IMR-90 (cell line): Measurements from ENCODE around the gene FN1. TPM values are rescaled to one million over a fixed set of nuclear protein-coding genes. Genes with fewer than 3 reads are reported as not detected.

Experiments used
- ATAC-seq: fragments of 200-7000 bp; cut with Tn5 transposase; 2 replicates; pipeline ENCODE4 v1.9.1; 2020; ENCODE audit warnings: low read depth, mild to moderate bottlenecking, moderate library complexity
- BruUV-seq: library from RNA; stranded (reverse); fragments of 400-500 nt; replicated peaks from 2 replicates; lab custom pipeline; 2021; lab: Mats Ljungman, UMichigan
- CTCF ChIA-PET: fragments of 300-600 bp; formaldehyde crosslinking; extraction: SDS; loops from one replicate; lab custom pipeline; 2021; ENCODE audit warnings: antibody characterized with exemption; lab: Yijun Ruan, JAX
- POLR2A ChIA-PET: fragments of 300-600 bp; sonication (Branson Sonifier 250); formaldehyde crosslinking; loops from one replicate; lab custom pipeline; 2022; ENCODE audit warnings: antibody characterized with exemption; ENCODE audit not compliant: unreplicated experiment; lab: Charles Lee
- DNase-seq: peaks from one replicate; pipeline ENCODE4 v3.0.0; 2013
- H2AFZ ChIP-seq: replicated peaks from 2 replicates; pipeline ENCODE3; 2013; ENCODE audit warnings: low read length, mild to moderate bottlenecking; ENCODE audit not compliant: poor library complexity
- H2AK5ac ChIP-seq: 2 replicates; pipeline ENCODE4 v1.6.1; 2013; ENCODE audit warnings: low read depth, low read length, inconsistent platforms
- H2AK9ac ChIP-seq: replicated peaks from 2 replicates; pipeline ENCODE3; 2013; ENCODE audit warnings: mild to moderate bottlenecking, low read depth, low read length, moderate library complexity; ENCODE audit not compliant: poor library complexity
- H2BK120ac ChIP-seq: 2 replicates; pipeline ENCODE4 v1.6.1; 2013; ENCODE audit warnings: low read depth, low read length, inconsistent platforms
- H2BK15ac ChIP-seq: 3 replicates; pipeline ENCODE4 v1.6.1; 2013; ENCODE audit warnings: low read depth, low read length, inconsistent platforms
- H2BK20ac ChIP-seq: 2 replicates; pipeline ENCODE4 v1.6.1; 2013; ENCODE audit warnings: low read depth, mild to moderate bottlenecking, inconsistent platforms, low read length, moderate library complexity
- H2BK5ac ChIP-seq: 2 replicates; pipeline ENCODE4 v1.6.1; 2013; ENCODE audit warnings: mild to moderate bottlenecking, low read depth, low read length, inconsistent platforms; ENCODE audit not compliant: poor library complexity, severe bottlenecking
- H3K14ac ChIP-seq: replicated peaks from 2 replicates; pipeline ENCODE4 v1.6.1; 2013; ENCODE audit warnings: low read depth, low read length, inconsistent platforms
- H3K18ac ChIP-seq: 2 replicates; pipeline ENCODE4 v1.6.1; 2013; ENCODE audit warnings: low read depth, low read length, control low read depth
- H3K23ac ChIP-seq: 2 replicates; pipeline ENCODE4 v1.6.1; 2013; ENCODE audit warnings: low read depth, low read length, inconsistent platforms
- H3K27ac ChIP-seq: 2 replicates; pipeline ENCODE4 v1.5.1; 2013; ENCODE audit warnings: mild to moderate bottlenecking, control low read depth, low read length; ENCODE audit not compliant: insufficient read depth
- H3K27me3 ChIP-seq: 2 replicates; pipeline ENCODE4 v1.6.1; 2013; ENCODE audit warnings: low read length; ENCODE audit not compliant: control insufficient read depth, insufficient read depth
- H3K36me3 ChIP-seq: 2 replicates; pipeline ENCODE4 v1.6.1; 2013; ENCODE audit warnings: low read length, mixed read lengths; ENCODE audit not compliant: control insufficient read depth, insufficient read depth
- H3K4ac ChIP-seq: 2 replicates; pipeline ENCODE4 v1.6.1; 2013; ENCODE audit warnings: low read depth, low read length, inconsistent platforms
- H3K4me1 ChIP-seq: 2 replicates; pipeline ENCODE4 v1.6.1; 2013; ENCODE audit warnings: low read length, mixed read lengths; ENCODE audit not compliant: control insufficient read depth, insufficient read depth
- H3K4me2 ChIP-seq: 2 replicates; pipeline ENCODE4 v1.6.1; 2013; ENCODE audit warnings: low read depth, mild to moderate bottlenecking, control low read depth, low read length, moderate library complexity
- H3K4me3 ChIP-seq: 2 replicates; pipeline ENCODE4 v1.5.1; 2013; ENCODE audit warnings: low read depth, mild to moderate bottlenecking, control low read depth, low read length, moderate library complexity; ENCODE audit not compliant: insufficient read depth
- H3K56ac ChIP-seq: 2 replicates; pipeline ENCODE4 v1.6.1; 2013; ENCODE audit warnings: low read length, inconsistent platforms; ENCODE audit not compliant: insufficient read depth; ENCODE audit errors: extremely low read depth
- H3K79me1 ChIP-seq, 2 experiments: 2 replicates each; pipeline ENCODE4 v1.6.1; 2013; ENCODE audit warnings: low read length in 2 of 2, inconsistent platforms in 1 of 2, low read depth in 1 of 2
- H3K9ac ChIP-seq: 2 replicates; pipeline ENCODE4 v1.6.1; 2013; ENCODE audit warnings: low read depth, low read length, control low read depth
- H3K9me1 ChIP-seq: 2 replicates; pipeline ENCODE4 v1.6.1; 2013; ENCODE audit warnings: low read length, inconsistent platforms; ENCODE audit not compliant: insufficient read depth
- H3K9me3 ChIP-seq: 2 replicates; pipeline ENCODE4 v1.6.1; 2013; ENCODE audit warnings: low read length; ENCODE audit not compliant: control insufficient read depth, insufficient read depth
- H4K20me1 ChIP-seq: 2 replicates; pipeline ENCODE4 v1.6.1; 2013; ENCODE audit warnings: low read length, inconsistent platforms; ENCODE audit not compliant: insufficient read depth
- H4K5ac ChIP-seq: 2 replicates; pipeline ENCODE4 v1.6.1; 2013; ENCODE audit warnings: mild to moderate bottlenecking, low read depth, low read length, control low read depth
- H4K8ac ChIP-seq, 2 experiments: 2 replicates each; pipeline ENCODE4 v1.6.1; 2013; ENCODE audit warnings: low read depth in 2 of 2, low read length in 2 of 2, control low read depth in 1 of 2, inconsistent platforms in 1 of 2
- H4K91ac ChIP-seq: 2 replicates; pipeline ENCODE4 v1.6.1; 2013; ENCODE audit warnings: low read depth, low read length, inconsistent platforms; ENCODE audit not compliant: insufficient read depth
- CEBPB ChIP-seq: IDR thresholded peaks from 2 replicates; pipeline ENCODE4 v1.6.1; 2012; ENCODE audit warnings: low read depth, low read length, improper control_type of control experiment
- WGBS, 2 experiments: methylation state at CpG; one replicate each; pipeline versions ENCODE4 v1.1.5 to v1.1.7; 2013; ENCODE audit warnings: missing lambda C conversion rate in 2 of 2; ENCODE audit not compliant: insufficient read length in 1 of 2; ENCODE audit errors: extremely low coverage in 2 of 2; 5-methylcytosine and 5-hydroxymethylcytosine counted together
- dilution Hi-C: fragments of 300-500 bp; cut with HindIII; formaldehyde crosslinking; loops from one replicate; pipeline ENCODE4 v1.14.3; 2018; ENCODE audit warnings: low sequenced_read_pairs; ENCODE audit not compliant: unreplicated experiment
- in situ Hi-C: fragments of 300-500 bp; cut with MboI; formaldehyde crosslinking; loops from 3 replicates; pipeline ENCODE4 v1.14.3; 2019; ENCODE audit warnings: low sequenced_read_pairs, inconsistent platforms, mixed read lengths
- intact Hi-C: fragments of 100-400 bp; cut with micrococcal nuclease; formaldehyde crosslinking; loops from 2 replicates; pipeline ENCODE4 v1.10.0; 2022
- polyA plus RNA-seq, 3 experiments: library from polyadenylated mRNA; depleted of rRNA; stranded (reverse); fragments of >200 nt; gene quantifications; 2 replicates each; pipeline ENCODE4 v1.2.3, GENCODE V29; 2012; ENCODE audit warnings: low replicate concordance in 1 of 3
- total RNA-seq: library from RNA; depleted of rRNA; stranded (reverse); fragments of >200 nt; gene quantifications from 2 replicates; pipeline ENCODE4 v1.2.3, GENCODE V29; 2012
- TF ChIP-seq, protein P1 (sequence below): fragments of 150-350 bp; IDR thresholded peaks from 2 replicates; pipeline ENCODE4 v1.6.1; 2016; ENCODE audit warnings: low read depth, mild to moderate bottlenecking, low read length, moderate library complexity, borderline replicate concordance

Gene FN1
- total and polyA plus RNA-seq, 2 of the 4 experiments (the other 2 are of a cell fraction) = 8,243 to 13,004 TPM

DNA sequence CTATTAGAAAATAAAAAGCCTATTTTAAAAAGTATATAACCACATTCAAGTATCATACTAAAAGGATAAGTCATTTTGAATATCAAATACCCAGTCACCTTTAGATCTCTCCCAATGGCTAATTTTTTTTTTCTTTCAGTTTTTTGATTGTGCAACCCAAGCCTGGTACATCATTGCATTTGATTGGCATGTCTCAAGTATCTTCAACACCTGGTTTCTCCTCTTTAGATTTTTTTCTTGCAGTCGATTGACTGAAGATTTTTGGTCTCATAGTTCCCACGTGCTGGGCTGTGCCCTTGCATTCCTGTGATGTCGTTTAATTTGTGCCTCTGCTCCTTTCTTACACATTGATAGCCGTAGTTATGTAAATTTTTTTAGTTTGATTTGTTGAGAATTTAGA is 83.3 kb downstream of the FN1 start:
- H2AFZ ChIP-seq = no peak overlapping the region
- no peak overlapping the region for H2BK120ac ChIP-seq
- no peak for ATAC-seq
- dilution Hi-C loops (no loop called here), intact Hi-C loops (no loop called here), in situ Hi-C loops (no loop called here)
- H4K91ac ChIP-seq = no peak overlapping the region
- no peaks in the 10 kb centered on the region for H3K27me3 ChIP-seq
- H3K79me1 ChIP-seq = no peaks in the 10 kb centered on the region
- no peaks in the 10 kb centered on the region for H4K20me1 ChIP-seq
- H3K14ac ChIP-seq = no peak overlapping the region
- H3K18ac ChIP-seq = no peak overlapping the region
- H4K5ac ChIP-seq = no peak overlapping the region
- H3K9me1 ChIP-seq = no peaks in the 10 kb centered on the region; the same call in 1 of the 2 replicates
- no peak overlapping the region for H3K23ac ChIP-seq
- TF ChIP-seq, protein P1, sequence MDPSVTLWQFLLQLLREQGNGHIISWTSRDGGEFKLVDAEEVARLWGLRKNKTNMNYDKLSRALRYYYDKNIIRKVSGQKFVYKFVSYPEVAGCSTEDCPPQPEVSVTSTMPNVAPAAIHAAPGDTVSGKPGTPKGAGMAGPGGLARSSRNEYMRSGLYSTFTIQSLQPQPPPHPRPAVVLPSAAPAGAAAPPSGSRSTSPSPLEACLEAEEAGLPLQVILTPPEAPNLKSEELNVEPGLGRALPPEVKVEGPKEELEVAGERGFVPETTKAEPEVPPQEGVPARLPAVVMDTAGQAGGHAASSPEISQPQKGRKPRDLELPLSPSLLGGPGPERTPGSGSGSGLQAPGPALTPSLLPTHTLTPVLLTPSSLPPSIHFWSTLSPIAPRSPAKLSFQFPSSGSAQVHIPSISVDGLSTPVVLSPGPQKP = no peak
- TF ChIP-seq CEBPB = peak; percentile 63
- ChIA-PET CTCF (no interaction called here), POLR2A (no interaction called here)
- H3K56ac ChIP-seq = no peak overlapping the region
- peaks cover 16% of the 10 kb centered on the region for H3K36me3 ChIP-seq
- no peak overlapping the region for H3K4me2 ChIP-seq
- DNase-seq = no peak
- BruUV-seq = no TSS peak
- H3K9ac ChIP-seq = no peak overlapping the region
- no peak overlapping the region for H2AK5ac ChIP-seq
- WGBS, 2 experiments = no CpG with 5 or more reads among the region's 4 CpGs
- H2BK20ac ChIP-seq = no peak overlapping the region
- no peak overlapping the region for H2BK15ac ChIP-seq
- H3K4me1 ChIP-seq = peaks cover 3% of the 10 kb centered on the region; the same call in 1 of the 2 replicates
- no peak overlapping the region for H3K4ac ChIP-seq
- H2AK9ac ChIP-seq = no peak overlapping the region
- H3K27ac ChIP-seq = no peak overlapping the region
- H3K4me3 ChIP-seq = no peak overlapping the region
- no peaks in the 10 kb centered on the region for H3K9me3 ChIP-seq
- H4K8ac ChIP-seq = no peak overlapping the region
- H2BK5ac ChIP-seq = no peak overlapping the region
